HepG2 (cell line): ENCODE data around the gene DRAP1. TPM values are rescaled to one million over a fixed set of nuclear protein-coding genes. Genes with fewer than 3 reads are reported as not detected.

Experiments
- ATF7-NPFF ChIP-seq: sonication (generic); formaldehyde crosslinking; IDR thresholded peaks from 2 replicates; pipeline ENCODE4 v1.8.1; 2023; ENCODE audit warnings: mild to moderate bottlenecking, low read depth, missing genetic modification reagents, moderate library complexity
- ELF1 ChIP-seq: sonication (generic); formaldehyde crosslinking; IDR thresholded peaks from 2 replicates; pipeline ENCODE4 v1.4.0; 2020; ENCODE audit warnings: missing genetic modification reagents
- FOXP1 ChIP-seq, 2 experiments: fragments of 450-650 bp in 1 of 2; IDR thresholded peaks; 2 replicates each; pipeline ENCODE4 v1.6.1; 2017 to 2018; ENCODE audit warnings: antibody characterized with exemption in 1 of 2
- HNRNPLL ChIP-seq: fragments of 200-400 bp; formaldehyde crosslinking; IDR thresholded peaks from 2 replicates; pipeline ENCODE4 v1.6.1; 2017; ENCODE audit warnings: mild to moderate bottlenecking, low read depth, low read length; ENCODE audit not compliant: poor library complexity, severe bottlenecking
- KAT7 ChIP-seq: IDR thresholded peaks from 2 replicates; pipeline ENCODE4 v1.6.1; 2018; ENCODE audit warnings: borderline replicate concordance, missing compliant biosample characterization
- ZFAT ChIP-seq: sonication (generic); formaldehyde crosslinking; conservative IDR thresholded peaks from 2 replicates; pipeline ENCODE4 v1.8.1; 2023; ENCODE audit warnings: missing genetic modification reagents, inconsistent platforms
- ZFP36 ChIP-seq: fragments of 150-350 bp; IDR thresholded peaks from 2 replicates; pipeline ENCODE4 v1.6.1; 2018; ENCODE audit warnings: borderline replicate concordance, low read length, low read depth; ENCODE audit not compliant: partially characterized antibody
- ZNF124 ChIP-seq: sonication (generic); formaldehyde crosslinking; IDR thresholded peaks from 2 replicates; pipeline ENCODE4 v1.4.0; 2020; ENCODE audit warnings: missing genetic modification reagents
- ZNF607 ChIP-seq: sonication (generic); formaldehyde crosslinking; IDR thresholded peaks from 2 replicates; pipeline ENCODE4 v1.5.1; 2020; ENCODE audit warnings: missing genetic modification reagents, mild to moderate bottlenecking, borderline replicate concordance
- ZNF652 ChIP-seq: IDR thresholded peaks from 2 replicates; pipeline ENCODE4 v1.6.1; 2016; ENCODE audit warnings: low read depth, borderline replicate concordance
- polyA plus RNA-seq, 8 experiments: library from polyadenylated mRNA; depleted of rRNA in 3 of 8; stranded (reverse) in 7 of 8; unstranded in 1 of 8; fragments of >200 nt; fragmentation: Illumina TruSeq in 4 of 8; extraction: Trizol in 4 of 8; gene quantifications; 2 replicates each; pipeline versions ENCODE4 v1.2.1 to v1.2.3, GENCODE V29; 2011 to 2016; ENCODE audit warnings: low read depth in 4 of 8, missing spikeins in 1 of 8, mixed read lengths in 1 of 8; ENCODE audit not compliant: insufficient read depth in 1 of 8
- total RNA-seq, 5 experiments: library from RNA; depleted of rRNA; stranded (reverse); fragments of >200 nt; fragmentation: Illumina TruSeq; extraction: Trizol; gene quantifications; 2 replicates each; pipeline ENCODE4 v1.2.3, GENCODE V29; 2016; ENCODE audit warnings: low read depth in 1 of 5
- TF ChIP-seq, protein P1 (sequence below): sonication (generic); formaldehyde crosslinking; IDR thresholded peaks from 2 replicates; pipeline ENCODE4 v1.9.0; 2022; ENCODE audit warnings: low read depth, missing genetic modification reagents
- TF ChIP-seq, protein P2 (sequence below): sonication (generic); formaldehyde crosslinking; IDR thresholded peaks from 2 replicates; pipeline ENCODE4 v1.5.0; 2020; ENCODE audit warnings: missing genetic modification reagents
- TF ChIP-seq, protein P3 (sequence below): sonication (generic); formaldehyde crosslinking; IDR thresholded peaks from 2 replicates; pipeline ENCODE4 v1.4.0; 2020; ENCODE audit warnings: missing genetic modification reagents
- TF ChIP-seq, protein P4 (sequence below): sonication (generic); formaldehyde crosslinking; IDR thresholded peaks from 2 replicates; pipeline ENCODE4 v1.5.0; 2020; ENCODE audit warnings: missing genetic modification reagents
- TF ChIP-seq, protein P5 (sequence below): sonication (generic); formaldehyde crosslinking; IDR thresholded peaks from 2 replicates; pipeline ENCODE4 v1.5.0; 2020; ENCODE audit warnings: missing genetic modification reagents, mild to moderate bottlenecking, borderline replicate concordance
- TF ChIP-seq, protein P6 (sequence below): sonication (generic); formaldehyde crosslinking; IDR thresholded peaks from 2 replicates; pipeline ENCODE4 v1.4.0; 2020; ENCODE audit warnings: low read depth, missing genetic modification reagents

The DRAP1 gene
- total and polyA plus RNA-seq, 2 of the 13 experiments (the other 11 are each of a cell fraction or from before 2014, with no cell fraction given) = 46.8 to 52.3 TPM

DNA sequence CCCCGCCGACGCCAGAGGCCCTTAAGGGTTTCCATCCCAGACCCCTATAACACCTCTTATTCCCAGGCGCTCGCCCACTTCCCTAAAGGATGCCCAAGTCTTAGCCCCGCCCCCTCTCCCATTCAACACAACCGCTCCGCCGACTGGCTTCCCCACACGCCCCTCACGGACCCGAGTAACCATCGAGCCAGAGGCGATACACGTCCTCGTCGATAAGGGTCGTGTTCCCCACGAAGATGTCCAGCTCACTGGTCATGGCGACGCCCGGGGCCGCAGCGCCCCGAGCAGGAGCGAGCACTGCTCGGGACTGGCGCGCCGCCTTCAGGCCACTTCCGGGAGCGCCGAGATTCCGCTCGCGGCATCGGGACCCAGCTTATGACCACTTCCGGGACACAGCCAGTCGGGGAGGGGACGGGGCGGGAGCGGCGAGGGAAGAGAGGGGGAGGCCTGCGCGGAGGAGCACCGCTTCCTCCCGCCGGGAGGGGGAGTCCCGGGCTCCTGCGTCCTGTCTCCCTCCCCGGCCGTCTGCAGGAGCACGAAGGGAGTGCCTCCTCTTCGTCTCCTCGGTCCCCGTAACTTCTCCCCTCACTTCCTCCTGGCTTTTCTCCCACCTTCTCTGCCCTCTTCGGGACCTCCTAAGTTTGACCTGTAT lies 30.9 kb upstream of the DRAP1 start, which contains the start of gene FIBP (continued):
- TF ChIP-seq, protein P1, sequence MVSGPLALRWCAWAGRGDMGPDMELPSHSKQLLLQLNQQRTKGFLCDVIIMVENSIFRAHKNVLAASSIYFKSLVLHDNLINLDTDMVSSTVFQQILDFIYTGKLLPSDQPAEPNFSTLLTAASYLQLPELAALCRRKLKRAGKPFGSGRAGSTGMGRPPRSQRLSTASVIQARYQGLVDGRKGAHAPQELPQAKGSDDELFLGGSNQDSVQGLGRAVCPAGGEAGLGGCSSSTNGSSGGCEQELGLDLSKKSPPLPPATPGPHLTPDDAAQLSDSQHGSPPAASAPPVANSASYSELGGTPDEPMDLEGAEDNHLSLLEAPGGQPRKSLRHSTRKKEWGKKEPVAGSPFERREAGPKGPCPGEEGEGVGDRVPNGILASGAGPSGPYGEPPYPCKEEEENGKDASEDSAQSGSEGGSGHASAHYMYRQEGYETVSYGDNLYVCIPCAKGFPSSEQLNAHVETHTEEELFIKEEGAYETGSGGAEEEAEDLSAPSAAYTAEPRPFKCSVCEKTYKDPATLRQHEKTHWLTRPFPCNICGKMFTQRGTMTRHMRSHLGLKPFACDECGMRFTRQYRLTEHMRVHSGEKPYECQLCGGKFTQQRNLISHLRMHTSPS = 0 out of 2 replicates have a peak, but pooled peaks have one; percentile 33
- no peak for TF ChIP-seq ZFAT (CRISPR knock-in tag)
- TF ChIP-seq, protein P2, sequence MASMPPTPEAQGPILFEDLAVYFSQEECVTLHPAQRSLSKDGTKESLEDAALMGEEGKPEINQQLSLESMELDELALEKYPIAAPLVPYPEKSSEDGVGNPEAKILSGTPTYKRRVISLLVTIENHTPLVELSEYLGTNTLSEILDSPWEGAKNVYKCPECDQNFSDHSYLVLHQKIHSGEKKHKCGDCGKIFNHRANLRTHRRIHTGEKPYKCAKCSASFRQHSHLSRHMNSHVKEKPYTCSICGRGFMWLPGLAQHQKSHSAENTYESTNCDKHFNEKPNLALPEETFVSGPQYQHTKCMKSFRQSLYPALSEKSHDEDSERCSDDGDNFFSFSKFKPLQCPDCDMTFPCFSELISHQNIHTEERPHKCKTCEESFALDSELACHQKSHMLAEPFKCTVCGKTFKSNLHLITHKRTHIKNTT (CRISPR knock-in tag) = no peak
- peak; percentile 83 for TF ChIP-seq ATF7-NPFF
- peak; percentile 98 for TF ChIP-seq ELF1 (CRISPR knock-in tag)
- TF ChIP-seq FOXP1 (IDR thresholded peaks at IDR 0.05) = no peak
- no peak for TF ChIP-seq FOXP1 (CRISPR knock-in tag; IDR thresholded peaks at IDR 0.05)
- TF ChIP-seq, protein P3, sequence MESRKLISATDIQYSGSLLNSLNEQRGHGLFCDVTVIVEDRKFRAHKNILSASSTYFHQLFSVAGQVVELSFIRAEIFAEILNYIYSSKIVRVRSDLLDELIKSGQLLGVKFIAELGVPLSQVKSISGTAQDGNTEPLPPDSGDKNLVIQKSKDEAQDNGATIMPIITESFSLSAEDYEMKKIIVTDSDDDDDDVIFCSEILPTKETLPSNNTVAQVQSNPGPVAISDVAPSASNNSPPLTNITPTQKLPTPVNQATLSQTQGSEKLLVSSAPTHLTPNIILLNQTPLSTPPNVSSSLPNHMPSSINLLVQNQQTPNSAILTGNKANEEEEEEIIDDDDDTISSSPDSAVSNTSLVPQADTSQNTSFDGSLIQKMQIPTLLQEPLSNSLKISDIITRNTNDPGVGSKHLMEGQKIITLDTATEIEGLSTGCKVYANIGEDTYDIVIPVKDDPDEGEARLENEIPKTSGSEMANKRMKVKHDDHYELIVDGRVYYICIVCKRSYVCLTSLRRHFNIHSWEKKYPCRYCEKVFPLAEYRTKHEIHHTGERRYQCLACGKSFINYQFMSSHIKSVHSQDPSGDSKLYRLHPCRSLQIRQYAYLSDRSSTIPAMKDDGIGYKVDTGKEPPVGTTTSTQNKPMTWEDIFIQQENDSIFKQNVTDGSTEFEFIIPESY (CRISPR knock-in tag) = peak; percentile 57
- TF ChIP-seq, protein P4, sequence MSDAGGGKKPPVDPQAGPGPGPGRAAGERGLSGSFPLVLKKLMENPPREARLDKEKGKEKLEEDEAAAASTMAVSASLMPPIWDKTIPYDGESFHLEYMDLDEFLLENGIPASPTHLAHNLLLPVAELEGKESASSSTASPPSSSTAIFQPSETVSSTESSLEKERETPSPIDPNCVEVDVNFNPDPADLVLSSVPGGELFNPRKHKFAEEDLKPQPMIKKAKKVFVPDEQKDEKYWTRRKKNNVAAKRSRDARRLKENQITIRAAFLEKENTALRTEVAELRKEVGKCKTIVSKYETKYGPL (CRISPR knock-in tag) = no peak
- no peak for TF ChIP-seq ZNF607
- no peak for TF ChIP-seq ZNF652
- peak; percentile 61 for TF ChIP-seq HNRNPLL
- TF ChIP-seq, protein P5, sequence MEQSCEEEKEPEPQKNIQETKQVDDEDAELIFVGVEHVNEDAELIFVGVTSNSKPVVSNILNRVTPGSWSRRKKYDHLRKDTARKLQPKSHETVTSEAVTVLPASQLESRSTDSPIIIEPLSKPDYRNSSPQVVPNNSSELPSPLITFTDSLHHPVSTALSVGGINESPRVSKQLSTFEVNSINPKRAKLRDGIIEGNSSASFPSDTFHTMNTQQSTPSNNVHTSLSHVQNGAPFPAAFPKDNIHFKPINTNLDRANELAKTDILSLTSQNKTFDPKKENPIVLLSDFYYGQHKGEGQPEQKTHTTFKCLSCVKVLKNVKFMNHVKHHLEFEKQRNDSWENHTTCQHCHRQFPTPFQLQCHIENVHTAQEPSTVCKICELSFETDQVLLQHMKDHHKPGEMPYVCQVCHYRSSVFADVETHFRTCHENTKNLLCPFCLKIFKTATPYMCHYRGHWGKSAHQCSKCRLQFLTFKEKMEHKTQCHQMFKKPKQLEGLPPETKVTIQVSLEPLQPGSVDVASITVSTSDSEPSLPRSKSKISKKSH (CRISPR knock-in tag) = peak; percentile 74
- TF ChIP-seq, protein P6, sequence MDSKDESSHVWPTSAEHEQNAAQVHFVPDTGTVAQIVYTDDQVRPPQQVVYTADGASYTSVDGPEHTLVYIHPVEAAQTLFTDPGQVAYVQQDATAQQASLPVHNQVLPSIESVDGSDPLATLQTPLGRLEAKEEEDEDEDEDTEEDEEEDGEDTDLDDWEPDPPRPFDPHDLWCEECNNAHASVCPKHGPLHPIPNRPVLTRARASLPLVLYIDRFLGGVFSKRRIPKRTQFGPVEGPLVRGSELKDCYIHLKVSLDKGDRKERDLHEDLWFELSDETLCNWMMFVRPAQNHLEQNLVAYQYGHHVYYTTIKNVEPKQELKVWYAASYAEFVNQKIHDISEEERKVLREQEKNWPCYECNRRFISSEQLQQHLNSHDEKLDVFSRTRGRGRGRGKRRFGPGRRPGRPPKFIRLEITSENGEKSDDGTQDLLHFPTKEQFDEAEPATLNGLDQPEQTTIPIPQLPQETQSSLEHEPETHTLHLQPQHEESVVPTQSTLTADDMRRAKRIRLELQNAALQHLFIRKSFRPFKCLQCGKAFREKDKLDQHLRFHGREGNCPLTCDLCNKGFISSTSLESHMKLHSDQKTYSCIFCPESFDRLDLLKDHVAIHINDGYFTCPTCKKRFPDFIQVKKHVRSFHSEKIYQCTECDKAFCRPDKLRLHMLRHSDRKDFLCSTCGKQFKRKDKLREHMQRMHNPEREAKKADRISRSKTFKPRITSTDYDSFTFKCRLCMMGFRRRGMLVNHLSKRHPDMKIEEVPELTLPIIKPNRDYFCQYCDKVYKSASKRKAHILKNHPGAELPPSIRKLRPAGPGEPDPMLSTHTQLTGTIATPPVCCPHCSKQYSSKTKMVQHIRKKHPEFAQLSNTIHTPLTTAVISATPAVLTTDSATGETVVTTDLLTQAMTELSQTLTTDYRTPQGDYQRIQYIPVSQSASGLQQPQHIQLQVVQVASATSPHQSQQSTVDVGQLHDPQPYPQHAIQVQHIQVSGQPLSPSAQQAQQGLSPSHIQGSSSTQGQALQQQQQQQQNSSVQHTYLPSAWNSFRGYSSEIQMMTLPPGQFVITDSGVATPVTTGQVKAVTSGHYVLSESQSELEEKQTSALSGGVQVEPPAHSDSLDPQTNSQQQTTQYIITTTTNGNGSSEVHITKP (CRISPR knock-in tag) = peak; percentile 84
- peak; percentile 33; the same call in 1 of the 2 replicates for TF ChIP-seq ZNF124
- peak; percentile 46; the same call in 1 of the 2 replicates for TF ChIP-seq KAT7 (CRISPR knock-in tag)
- no peak for TF ChIP-seq ZFP36
